ENCODE measurements around the gene DPH2. TPM values are rescaled to one million over a fixed set of nuclear protein-coding genes. Genes with fewer than 3 reads are reported as not detected.

Gene DPH2
- total and polyA plus RNA-seq, 4 experiments from 2014 or later: 25.5 to 33.1 (median 28.8) TPM

GRCh38 chr1:43981135-43981491 lies 11.3 kb downstream of the DPH2 start:
- Mint-ChIP-seq H3K36me3 (peaks cover 21 to 28% of the 10 kb centered on the region in 2 donors), H3K4me1 (peaks cover 28 to 43% (median 35%) of the 10 kb centered on the region in 4 donors), H3K27ac (no peak overlapping the region), H3K9me3 (no peaks in the 10 kb centered on the region), H3K27me3 (no peaks in the 10 kb centered on the region), H3K4me3 (peak overlapping the region in 3 of 8 donors; percentile 29 to 72 (median 39))
- intact Hi-C loops (cut with micrococcal nuclease): no loop called here
- Histone ChIP-seq H3K36me3 (ENCODE audit: insufficient read depth, low read length) (peaks cover 23% of the 10 kb centered on the region), H3K4me3 (ENCODE audit: low read length in 2 of 2) (no peak overlapping the region), H3K27ac (ENCODE audit: low read depth, low read length) (no peak overlapping the region), H3K27me3 (ENCODE audit: insufficient read depth, low read length) (no peaks in the 10 kb centered on the region), H3K4me1 (ENCODE audit: insufficient read depth, low read length) (peaks cover 33% of the 10 kb centered on the region), H3K9me3 (ENCODE audit: control insufficient read depth in 1 of 2, low read length in 2 of 2) (no peaks in the 10 kb centered on the region)
- no peak for DNase-seq
- POLR2A ChIA-PET (ENCODE audit: partially characterized antibody): no interaction called here
- CTCF ChIA-PET (ENCODE audit: partially characterized antibody): no interaction called here

- H3K27me3 Mint-ChIP-seq: no peaks in the 10 kb centered on the region
- Histone ChIP-seq H3K27ac (ENCODE audit: low read depth, low read length) (no peak overlapping the region), H3K27me3 (ENCODE audit: insufficient read depth, low read length) (no peaks in the 10 kb centered on the region), H3K4me3 (ENCODE audit: low read length in 2 of 2) (no peak overlapping the region), H3K9me3 (ENCODE audit: control insufficient read depth in 1 of 2, low read length in 2 of 2) (no peaks in the 10 kb centered on the region), H3K4me1 (ENCODE audit: insufficient read depth, low read length) (peaks cover 28% of the 10 kb centered on the region), H3K36me3 (ENCODE audit: insufficient read depth, low read length) (peaks cover 18% of the 10 kb centered on the region)
- CTCF ChIA-PET (ENCODE audit: partially characterized antibody): interaction anchor here (0.6 kb wide), 1 partner anchor 694 kb away, joined by 3 read pairs; no protein-coding TSS in a partner anchor
- H3K36me3 Mint-ChIP-seq: peaks cover 18 to 25% of the 10 kb centered on the region in 2 donors
- DNase-seq: no peak
- no peaks in the 10 kb centered on the region for H3K9me3 Mint-ChIP-seq
- peak overlapping the region in 2 of 8 donors; percentile 45 to 64 for H3K4me3 Mint-ChIP-seq
- intact Hi-C loops (cut with micrococcal nuclease): no loop called here
- POLR2A ChIA-PET (ENCODE audit: partially characterized antibody): no interaction called here
- peaks cover 24 to 37% (median 31%) of the 10 kb centered on the region in 4 donors for H3K4me1 Mint-ChIP-seq
- H3K27ac Mint-ChIP-seq: peak overlapping the region in 1 of 7 donors; percentile 16
Measured at GRCh38 chr1:43981636-43982035, 11.8 kb downstream of the DPH2 start.

GRCh38 chr1:43982241-43982640 lies 12.4 kb downstream of the DPH2 start:
- no peaks in the 10 kb centered on the region for H3K27me3 Mint-ChIP-seq
- H3K36me3 ChIP-seq (ENCODE audit: insufficient read depth, low read length): peaks cover 12% of the 10 kb centered on the region
- no peak overlapping the region for H3K4me3 ChIP-seq (ENCODE audit: low read length in 2 of 2)
- peaks cover 19 to 31% (median 25%) of the 10 kb centered on the region in 4 donors for H3K4me1 Mint-ChIP-seq
- ChIA-PET CTCF (ENCODE audit: partially characterized antibody) (interaction anchor here (0.6 kb wide), 1 partner anchor 694 kb away, joined by 3 read pairs; no protein-coding TSS in a partner anchor), POLR2A (ENCODE audit: partially characterized antibody) (no interaction called here)
- H3K9me3 Mint-ChIP-seq: no peaks in the 10 kb centered on the region
- H3K9me3 ChIP-seq (ENCODE audit: control insufficient read depth in 1 of 2, low read length in 2 of 2): no peaks in the 10 kb centered on the region
- no peak for DNase-seq
- peak overlapping the region in 2 of 7 donors; percentile 10 to 87 for H3K27ac Mint-ChIP-seq
- H3K4me3 Mint-ChIP-seq: peak overlapping the region in 1 of 8 donors; percentile 64
- peaks cover 22% of the 10 kb centered on the region for H3K4me1 ChIP-seq (ENCODE audit: insufficient read depth, low read length)
- intact Hi-C loops (cut with micrococcal nuclease): no loop called here
- peaks cover 12 to 20% of the 10 kb centered on the region in 2 donors for H3K36me3 Mint-ChIP-seq
- H3K27me3 ChIP-seq (ENCODE audit: insufficient read depth, low read length): no peaks in the 10 kb centered on the region
- H3K27ac ChIP-seq (ENCODE audit: low read depth, low read length): no peak overlapping the region

- H3K27me3 ChIP-seq (ENCODE audit: insufficient read depth, low read length): no peaks in the 10 kb centered on the region
- no peak for DNase-seq
- no peaks in the 10 kb centered on the region for H3K9me3 ChIP-seq (ENCODE audit: control insufficient read depth in 1 of 2, low read length in 2 of 2)
- H3K9me3 Mint-ChIP-seq: peaks cover 0 to 2% (median 0%) of the 10 kb centered on the region in 8 donors
- ChIA-PET POLR2A (ENCODE audit: partially characterized antibody) (no interaction called here), CTCF (ENCODE audit: partially characterized antibody) (no interaction called here)
- H3K4me3 ChIP-seq (ENCODE audit: low read length in 2 of 2): no peak overlapping the region
- H3K27ac Mint-ChIP-seq: no peak overlapping the region
- no peak overlapping the region for H3K27ac ChIP-seq (ENCODE audit: low read depth, low read length)
- H3K27me3 Mint-ChIP-seq: no peaks in the 10 kb centered on the region
- peaks cover 16% of the 10 kb centered on the region for H3K4me1 ChIP-seq (ENCODE audit: insufficient read depth, low read length)
- H3K36me3 Mint-ChIP-seq: peaks cover 6 to 14% of the 10 kb centered on the region in 2 donors
- no peak overlapping the region for H3K4me3 Mint-ChIP-seq
- intact Hi-C loops (cut with micrococcal nuclease): no loop called here
- H3K4me1 Mint-ChIP-seq: peaks cover 13 to 26% (median 20%) of the 10 kb centered on the region in 4 donors
- peaks cover 7% of the 10 kb centered on the region for H3K36me3 ChIP-seq (ENCODE audit: insufficient read depth, low read length)
Measured at GRCh38 chr1:43982808-43983207, 13.0 kb downstream of the DPH2 start.

- Mint-ChIP-seq H3K36me3 (peaks cover under 1 to 8% of the 10 kb centered on the region in 2 donors), H3K27ac (no peak overlapping the region), H3K4me3 (no peak overlapping the region), H3K4me1 (peaks cover 10 to 20% (median 15%) of the 10 kb centered on the region in 4 donors), H3K27me3 (no peaks in the 10 kb centered on the region), H3K9me3 (peaks cover 0 to 2% (median 0%) of the 10 kb centered on the region in 8 donors)
- peaks cover 12% of the 10 kb centered on the region for H3K4me1 ChIP-seq (ENCODE audit: insufficient read depth, low read length)
- intact Hi-C loops (cut with micrococcal nuclease): no loop called here
- H3K36me3 ChIP-seq (ENCODE audit: insufficient read depth, low read length): peaks cover 2% of the 10 kb centered on the region
- DNase-seq: no peak
- H3K27me3 ChIP-seq (ENCODE audit: insufficient read depth, low read length): no peaks in the 10 kb centered on the region
- H3K4me3 ChIP-seq (ENCODE audit: low read length in 2 of 2): no peak overlapping the region
- H3K9me3 ChIP-seq (ENCODE audit: control insufficient read depth in 1 of 2, low read length in 2 of 2): no peaks in the 10 kb centered on the region
- H3K27ac ChIP-seq (ENCODE audit: low read depth, low read length): no peak overlapping the region
- ChIA-PET POLR2A (ENCODE audit: partially characterized antibody) (no interaction called here), CTCF (ENCODE audit: partially characterized antibody) (no interaction called here)
Measured at GRCh38 chr1:43983253-43983899, 13.6 kb downstream of the DPH2 start.

- H3K27ac Mint-ChIP-seq: no peak overlapping the region
- no peaks in the 10 kb centered on the region for H3K9me3 ChIP-seq (ENCODE audit: control insufficient read depth in 1 of 2, low read length in 2 of 2)
- H3K27me3 ChIP-seq (ENCODE audit: insufficient read depth, low read length): no peaks in the 10 kb centered on the region
- H3K36me3 Mint-ChIP-seq: peaks cover 0 to 3% of the 10 kb centered on the region in 2 donors
- intact Hi-C loops (cut with micrococcal nuclease): no loop called here
- H3K4me1 Mint-ChIP-seq: peaks cover 6 to 13% (median 8%) of the 10 kb centered on the region in 4 donors
- H3K4me1 ChIP-seq (ENCODE audit: insufficient read depth, low read length): peaks cover 4% of the 10 kb centered on the region
- DNase-seq: no peak
- H3K36me3 ChIP-seq (ENCODE audit: insufficient read depth, low read length): no peaks in the 10 kb centered on the region
- ChIA-PET POLR2A (ENCODE audit: partially characterized antibody) (no interaction called here), CTCF (ENCODE audit: partially characterized antibody) (no interaction called here)
- H3K27me3 Mint-ChIP-seq: no peaks in the 10 kb centered on the region
- H3K4me3 Mint-ChIP-seq: no peak overlapping the region
- H3K27ac ChIP-seq (ENCODE audit: low read depth, low read length): no peak overlapping the region
- H3K4me3 ChIP-seq (ENCODE audit: low read length in 2 of 2): no peak overlapping the region
- peaks cover 0 to 2% (median 0%) of the 10 kb centered on the region in 8 donors for H3K9me3 Mint-ChIP-seq
Measured at GRCh38 chr1:43984855-43985254, 15.0 kb downstream of the DPH2 start.

- H3K27ac Mint-ChIP-seq: peak overlapping the region in 1 of 7 donors; percentile 13
- Histone ChIP-seq H3K4me3 (ENCODE audit: low read length in 2 of 2) (no peak overlapping the region), H3K27ac (ENCODE audit: low read depth, low read length) (no peak overlapping the region), H3K36me3 (ENCODE audit: insufficient read depth, low read length) (no peaks in the 10 kb centered on the region), H3K4me1 (ENCODE audit: insufficient read depth, low read length) (peaks cover 4% of the 10 kb centered on the region), H3K9me3 (ENCODE audit: control insufficient read depth in 1 of 2, low read length in 2 of 2) (no peaks in the 10 kb centered on the region), H3K27me3 (ENCODE audit: insufficient read depth, low read length) (no peaks in the 10 kb centered on the region)
- intact Hi-C loops (cut with micrococcal nuclease): no loop called here
- H3K9me3 Mint-ChIP-seq: peaks cover 0 to 2% (median 0%) of the 10 kb centered on the region in 8 donors
- DNase-seq: no peak
- no peak overlapping the region for H3K4me3 Mint-ChIP-seq
- H3K27me3 Mint-ChIP-seq: no peaks in the 10 kb centered on the region
- POLR2A ChIA-PET (ENCODE audit: partially characterized antibody): no interaction called here
- H3K36me3 Mint-ChIP-seq: no peaks in the 10 kb centered on the region
- peaks cover 2 to 5% (median 2%) of the 10 kb centered on the region in 4 donors for H3K4me1 Mint-ChIP-seq
- CTCF ChIA-PET (ENCODE audit: partially characterized antibody): no interaction called here
Measured at GRCh38 chr1:43985984-43986595, 16.3 kb downstream of the DPH2 start.

Data from CD4-positive, alpha-beta memory T cell (primary cell).